ENCODE results near the gene DPF3. TPM values are rescaled to one million over a fixed set of nuclear protein-coding genes. Genes with fewer than 3 reads are reported as not detected.

The DPF3 gene
- total RNA-seq, 1 experiment from 2014 or later: not detected

DNA sequence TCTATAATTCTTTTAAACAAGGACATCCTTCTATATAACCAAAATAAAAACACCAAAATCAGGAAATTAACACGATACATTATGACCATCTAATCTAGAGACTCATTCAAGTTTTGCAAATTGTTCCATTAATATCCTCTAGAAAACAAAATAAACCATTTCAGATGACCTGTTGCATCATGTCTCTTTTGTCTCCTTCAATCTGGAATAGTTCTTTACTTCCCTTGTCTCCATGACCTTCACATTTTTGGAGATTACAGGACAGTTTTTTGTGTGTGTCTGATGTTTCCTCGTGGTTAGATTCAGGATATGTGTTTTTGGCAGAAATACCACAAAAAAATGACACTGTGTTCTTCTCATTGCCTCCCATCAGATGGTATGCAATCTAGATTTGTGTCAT is 19.9 kb upstream of the DPF3 start:
- no peak for DNase-seq (ENCODE audit: low read depth, low spot score)
- in situ Hi-C loops (cut with HindIII; ENCODE audit: low pct_unique_long_range_greater_than_20kb, low sequenced_read_pairs) (no loop called here), intact Hi-C loops (cut with micrococcal nuclease; ENCODE audit: unreplicated experiment) (no loop called here)
- Histone ChIP-seq H3K27me3 (ENCODE audit: control insufficient read depth, insufficient read depth, low read length) (0 out of 2 replicates have a peak, but pooled peaks cover 2% of the 10 kb centered on the region), H3K4me3 (ENCODE audit: low read depth in 2 of 2, low read length in 2 of 2) (no peak overlapping the region), H3K9me3 (ENCODE audit: control insufficient read depth, insufficient read depth, low read depth, low read length) (no peaks in the 10 kb centered on the region), H3K4me1 (ENCODE audit: control insufficient read depth, insufficient read depth, low read length) (no peaks in the 10 kb centered on the region), H3K27ac (ENCODE audit: low read length) (no peak overlapping the region), H3K36me3 (ENCODE audit: control insufficient read depth, insufficient read depth, low read length) (no peaks in the 10 kb centered on the region)
- no TSS peak for BruUV-seq (replicated peaks)
- TF ChIP-seq, protein P1, sequence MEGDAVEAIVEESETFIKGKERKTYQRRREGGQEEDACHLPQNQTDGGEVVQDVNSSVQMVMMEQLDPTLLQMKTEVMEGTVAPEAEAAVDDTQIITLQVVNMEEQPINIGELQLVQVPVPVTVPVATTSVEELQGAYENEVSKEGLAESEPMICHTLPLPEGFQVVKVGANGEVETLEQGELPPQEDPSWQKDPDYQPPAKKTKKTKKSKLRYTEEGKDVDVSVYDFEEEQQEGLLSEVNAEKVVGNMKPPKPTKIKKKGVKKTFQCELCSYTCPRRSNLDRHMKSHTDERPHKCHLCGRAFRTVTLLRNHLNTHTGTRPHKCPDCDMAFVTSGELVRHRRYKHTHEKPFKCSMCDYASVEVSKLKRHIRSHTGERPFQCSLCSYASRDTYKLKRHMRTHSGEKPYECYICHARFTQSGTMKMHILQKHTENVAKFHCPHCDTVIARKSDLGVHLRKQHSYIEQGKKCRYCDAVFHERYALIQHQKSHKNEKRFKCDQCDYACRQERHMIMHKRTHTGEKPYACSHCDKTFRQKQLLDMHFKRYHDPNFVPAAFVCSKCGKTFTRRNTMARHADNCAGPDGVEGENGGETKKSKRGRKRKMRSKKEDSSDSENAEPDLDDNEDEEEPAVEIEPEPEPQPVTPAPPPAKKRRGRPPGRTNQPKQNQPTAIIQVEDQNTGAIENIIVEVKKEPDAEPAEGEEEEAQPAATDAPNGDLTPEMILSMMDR (IDR thresholded peaks at IDR 0.05): no peak
- ChIA-PET CTCF (no interaction called here), POLR2A (no interaction called here)
- ATAC-seq: no peak

DNA sequence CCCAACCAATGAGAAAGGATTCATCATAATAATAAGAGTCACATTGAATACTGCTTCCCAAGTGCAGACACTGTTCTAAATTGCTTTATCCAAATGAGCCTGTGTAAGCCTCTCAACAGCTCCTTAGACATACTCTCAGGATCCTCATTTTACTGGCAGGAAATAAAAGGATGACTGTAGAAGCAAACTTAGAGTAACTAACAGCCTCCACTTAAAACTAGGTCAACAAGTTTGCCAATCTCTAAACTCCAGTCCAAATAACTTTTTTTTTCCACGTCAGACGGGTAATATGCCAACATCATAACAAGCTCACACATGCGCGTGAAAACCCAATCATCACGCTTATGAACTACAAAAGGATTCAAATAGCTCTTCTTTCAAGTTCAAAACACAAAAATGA is 15.3 kb upstream of the DPF3 start:
- in situ Hi-C loops (cut with HindIII; ENCODE audit: low pct_unique_long_range_greater_than_20kb, low sequenced_read_pairs): no loop called here
- no peak for TF ChIP-seq SIN3A (IDR thresholded peaks at IDR 0.05; ENCODE audit: borderline replicate concordance, insufficient read depth, low read depth, low read length)
- TF ChIP-seq, protein P1 (IDR thresholded peaks at IDR 0.05): no peak
- no peak for TF ChIP-seq POLR2AphosphoS5 (IDR thresholded peaks at IDR 0.05; ENCODE audit: low read depth, low read length)

DNA sequence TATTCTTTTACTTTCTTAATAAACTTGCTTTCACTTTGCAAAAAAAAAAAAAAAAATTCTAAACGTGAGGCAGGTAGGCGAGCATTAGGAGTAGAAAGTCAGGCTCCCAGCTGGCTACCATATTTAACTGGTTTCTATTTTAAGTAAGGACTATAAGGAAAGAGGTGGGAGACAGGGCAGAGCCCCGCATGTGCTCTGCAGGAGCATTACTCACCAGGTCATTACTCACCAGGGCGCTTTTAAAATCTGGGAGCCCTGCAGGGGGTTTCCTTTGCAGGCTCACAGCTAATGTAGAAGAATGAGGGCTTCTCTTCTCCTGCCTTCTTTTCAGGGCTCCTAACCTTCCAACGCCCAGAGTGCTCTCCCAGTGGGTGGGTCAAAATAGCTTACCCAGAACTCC is 14.0 kb upstream of the DPF3 start:
- ATAC-seq (peak; percentile 65), DNase-seq (ENCODE audit: low read depth, low spot score) (no peak)
- POLR2A ChIA-PET: interaction anchor here (0.6 kb wide), 1 partner anchor 176 kb away, joined by 3 read pairs; no protein-coding TSS in a partner anchor
- BruUV-seq (replicated peaks): no TSS peak
- intact Hi-C loops (cut with micrococcal nuclease; ENCODE audit: unreplicated experiment): no loop called here
- peak overlapping the region in 1 of 2 experiments; percentile 11; a peak in 1 of 4 replicates for H3K4me3 ChIP-seq (ENCODE audit: low read depth in 2 of 2, low read length in 2 of 2)
- CTCF ChIA-PET: interaction anchor here (0.6 kb wide), 1 partner anchor 13 kb away, joined by 5 read pairs; no protein-coding TSS in a partner anchor
- H3K27me3 ChIP-seq (ENCODE audit: control insufficient read depth, insufficient read depth, low read length): no peaks in the 10 kb centered on the region
- no peaks in the 10 kb centered on the region for H3K36me3 ChIP-seq (ENCODE audit: control insufficient read depth, insufficient read depth, low read length)
- no peaks in the 10 kb centered on the region for H3K9me3 ChIP-seq (ENCODE audit: control insufficient read depth, insufficient read depth, low read depth, low read length)
- no peak overlapping the region for H3K27ac ChIP-seq (ENCODE audit: low read length)
- in situ Hi-C loops (cut with HindIII; ENCODE audit: low pct_unique_long_range_greater_than_20kb, low sequenced_read_pairs): no loop called here
- TF ChIP-seq TCF7L2 (IDR thresholded peaks at IDR 0.05; ENCODE audit: low read depth, low read length) (no peak), POLR2AphosphoS5 (IDR thresholded peaks at IDR 0.05; ENCODE audit: low read depth, low read length) (no peak), SIN3A (IDR thresholded peaks at IDR 0.05; ENCODE audit: borderline replicate concordance, insufficient read depth, low read depth, low read length) (no peak)
- TF ChIP-seq, protein P1 (IDR thresholded peaks at IDR 0.05): no peak
- TF ChIP-seq, protein P2, sequence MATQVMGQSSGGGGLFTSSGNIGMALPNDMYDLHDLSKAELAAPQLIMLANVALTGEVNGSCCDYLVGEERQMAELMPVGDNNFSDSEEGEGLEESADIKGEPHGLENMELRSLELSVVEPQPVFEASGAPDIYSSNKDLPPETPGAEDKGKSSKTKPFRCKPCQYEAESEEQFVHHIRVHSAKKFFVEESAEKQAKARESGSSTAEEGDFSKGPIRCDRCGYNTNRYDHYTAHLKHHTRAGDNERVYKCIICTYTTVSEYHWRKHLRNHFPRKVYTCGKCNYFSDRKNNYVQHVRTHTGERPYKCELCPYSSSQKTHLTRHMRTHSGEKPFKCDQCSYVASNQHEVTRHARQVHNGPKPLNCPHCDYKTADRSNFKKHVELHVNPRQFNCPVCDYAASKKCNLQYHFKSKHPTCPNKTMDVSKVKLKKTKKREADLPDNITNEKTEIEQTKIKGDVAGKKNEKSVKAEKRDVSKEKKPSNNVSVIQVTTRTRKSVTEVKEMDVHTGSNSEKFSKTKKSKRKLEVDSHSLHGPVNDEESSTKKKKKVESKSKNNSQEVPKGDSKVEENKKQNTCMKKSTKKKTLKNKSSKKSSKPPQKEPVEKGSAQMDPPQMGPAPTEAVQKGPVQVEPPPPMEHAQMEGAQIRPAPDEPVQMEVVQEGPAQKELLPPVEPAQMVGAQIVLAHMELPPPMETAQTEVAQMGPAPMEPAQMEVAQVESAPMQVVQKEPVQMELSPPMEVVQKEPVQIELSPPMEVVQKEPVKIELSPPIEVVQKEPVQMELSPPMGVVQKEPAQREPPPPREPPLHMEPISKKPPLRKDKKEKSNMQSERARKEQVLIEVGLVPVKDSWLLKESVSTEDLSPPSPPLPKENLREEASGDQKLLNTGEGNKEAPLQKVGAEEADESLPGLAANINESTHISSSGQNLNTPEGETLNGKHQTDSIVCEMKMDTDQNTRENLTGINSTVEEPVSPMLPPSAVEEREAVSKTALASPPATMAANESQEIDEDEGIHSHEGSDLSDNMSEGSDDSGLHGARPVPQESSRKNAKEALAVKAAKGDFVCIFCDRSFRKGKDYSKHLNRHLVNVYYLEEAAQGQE (IDR thresholded peaks at IDR 0.05; ENCODE audit: insufficient read depth in 1 of 2, low read depth in 2 of 2, low read length in 1 of 2): no peak
- H3K4me1 ChIP-seq (ENCODE audit: control insufficient read depth, insufficient read depth, low read length): peaks cover 4% of the 10 kb centered on the region; the same call in 1 of the 2 replicates

More for the DNA sequence above, 15.3 kb upstream of the DPF3 start:
- H3K27me3 ChIP-seq (ENCODE audit: control insufficient read depth, insufficient read depth, low read length): no peaks in the 10 kb centered on the region
- H3K36me3 ChIP-seq (ENCODE audit: control insufficient read depth, insufficient read depth, low read length): no peaks in the 10 kb centered on the region
- H3K4me1 ChIP-seq (ENCODE audit: control insufficient read depth, insufficient read depth, low read length): peaks cover 4% of the 10 kb centered on the region; the same call in 1 of the 2 replicates
- ATAC-seq (no peak), DNase-seq (ENCODE audit: low read depth, low spot score) (no peak)
- intact Hi-C loops (cut with micrococcal nuclease; ENCODE audit: unreplicated experiment): no loop called here
- ChIA-PET POLR2A (interaction anchor here (0.6 kb wide), 1 partner anchor 150 kb away, joined by 3 read pairs; no protein-coding TSS in a partner anchor), CTCF (interaction anchor here (1.0 kb wide), 1 partner anchor 395 kb away, joined by 6 read pairs; no protein-coding TSS in a partner anchor)
- H3K9me3 ChIP-seq (ENCODE audit: control insufficient read depth, insufficient read depth, low read depth, low read length): no peaks in the 10 kb centered on the region
- BruUV-seq (replicated peaks): no TSS peak
- H3K27ac ChIP-seq (ENCODE audit: low read length): no peak overlapping the region
- no peak overlapping the region for H3K4me3 ChIP-seq (ENCODE audit: low read depth in 2 of 2, low read length in 2 of 2)
